Stomach (tissue), 4 donors: Measurements from ENCODE around the gene CCDC38.

Experiments used
- CTCF ChIP-seq, 7 experiments: fragments of 450-650 bp in 4 of 7; fragments of 200-600 bp in 3 of 7; sonication (generic) in 3 of 7; IDR thresholded peaks; one replicate each; pipeline ENCODE4 v1.5.1; 2016 to 2019; ENCODE audit warnings: antibody characterized with exemption in 7 of 7, control low read depth in 2 of 7, mild to moderate bottlenecking in 1 of 7
- POLR2A ChIP-seq, 4 donors: fragments of 450-650 bp; IDR thresholded peaks; one replicate each; pipeline ENCODE4 v1.6.1; 2016; ENCODE audit warnings: antibody characterized with exemption in 4 of 4, control low read depth in 2 of 4, mild to moderate bottlenecking in 1 of 4, moderate library complexity in 1 of 4

- TF ChIP-seq POLR2A (IDR thresholded peaks at IDR 0.05) (no peak), CTCF (IDR thresholded peaks at IDR 0.05) (no peak)
These were observed 59.5 kb downstream of the CCDC38 start for GRCh38 chr12:95882873-95883272.
